NCI-H2227 treated with DMSO at 0.1 percent for 48 hours (cell line): ENCODE data around the gene GPX5.

Source experiments
- DNase-seq: peaks from one replicate; lab custom pipeline; 2025; lab: John Stamatoyannopoulos, UW

Gene GPX5

GRCh38 chr6:28555136-28555535 lies 29.5 kb downstream of the GPX5 start:
- DNase-seq = no peak

GRCh38 chr6:28558629-28559028 lies 32.9 kb downstream of the GPX5 start:
- no peak for DNase-seq

- no peak for DNase-seq
Measured at GRCh38 chr6:28563430-28564095, 37.9 kb downstream of the GPX5 start.

- DNase-seq = no peak
Measured at GRCh38 chr6:28565823-28566526, 40.3 kb downstream of the GPX5 start.

GRCh38 chr6:28566527-28567252 lies 41.0 kb downstream of the GPX5 start:
- no peak for DNase-seq

- no peak for DNase-seq
Measured at GRCh38 chr6:28567506-28567905, 41.8 kb downstream of the GPX5 start.

GRCh38 chr6:28568515-28569108 lies 42.9 kb downstream of the GPX5 start:
- DNase-seq = no peak

- DNase-seq = no peak
Measured at GRCh38 chr6:28569748-28570147, 44.1 kb downstream of the GPX5 start.

GRCh38 chr6:28580475-28580874 lies 54.8 kb downstream of the GPX5 start:
- DNase-seq = no peak

GRCh38 chr6:28583463-28583862 lies 57.8 kb downstream of the GPX5 start:
- no peak for DNase-seq
